Natural killer cell (primary cell): Measurements from ENCODE around the gene MBNL1. TPM values are rescaled to one million over a fixed set of nuclear protein-coding genes. Genes with fewer than 3 reads are reported as not detected.
A peak's percentile ranks its signal among the peaks of the same experiment; 100 is the strongest.

ENCODE experiments used
- ATAC-seq, 3 donors: fragments of 150-1000 bp in 2 of 3; fragments of 200-7000 bp in 1 of 3; cut with Tn5 transposase; 1 replicate in 1 of 3; 2 replicates in 2 of 3; pipeline ENCODE4 v1.10.0; 2021; ENCODE audit warnings: mild to moderate bottlenecking in 2 of 3, moderate library complexity in 2 of 3
- DNase-seq, 2 donors: peaks; one replicate each; pipeline versions ENCODE4 v3.0.0 to v3.0.0-alpha.2; 2013 to 2021; ENCODE audit warnings: mixed read lengths in 1 of 2
- H3K27ac ChIP-seq: one replicate; pipeline ENCODE4 v1.5.1; 2013; ENCODE audit warnings: mild to moderate bottlenecking, low read length
- H3K27me3 ChIP-seq: one replicate; pipeline ENCODE4 v1.6.1; 2013; ENCODE audit warnings: low read length; ENCODE audit not compliant: control insufficient read depth, insufficient read depth
- H3K36me3 ChIP-seq: one replicate; pipeline ENCODE4 v1.6.1; 2013; ENCODE audit warnings: low read length; ENCODE audit not compliant: control insufficient read depth, insufficient read depth
- H3K4me1 ChIP-seq: one replicate; pipeline ENCODE4 v1.6.1; 2013; ENCODE audit warnings: low read length; ENCODE audit not compliant: control insufficient read depth, insufficient read depth
- H3K4me3 ChIP-seq: one replicate; pipeline ENCODE4 v1.5.1; 2013; ENCODE audit warnings: low read length
- H3K9me3 ChIP-seq: one replicate; pipeline ENCODE4 v1.6.1; 2013; ENCODE audit warnings: low read length; ENCODE audit not compliant: control insufficient read depth, insufficient read depth
- H3K27ac Mint-ChIP-seq, 2 donors: one replicate each; pipeline ENCODE4 v1.8.0; 2022; ENCODE audit warnings: mild to moderate bottlenecking in 2 of 2, mixed read lengths in 2 of 2, moderate library complexity in 1 of 2
- H3K27me3 Mint-ChIP-seq, 2 donors: one replicate each; pipeline ENCODE4 v1.8.0; 2022; ENCODE audit warnings: low read depth in 2 of 2, mixed read lengths in 2 of 2
- H3K36me3 Mint-ChIP-seq: one replicate; pipeline ENCODE4 v1.8.0; 2022; ENCODE audit warnings: mixed read lengths
- H3K4me1 Mint-ChIP-seq, 2 donors: one replicate each; pipeline ENCODE4 v1.8.0; 2022; ENCODE audit warnings: mixed read lengths in 2 of 2
- H3K4me3 Mint-ChIP-seq: one replicate; pipeline ENCODE4 v1.8.0; 2022; ENCODE audit warnings: mild to moderate bottlenecking, moderate library complexity, mixed read lengths
- H3K9me3 Mint-ChIP-seq, 2 donors: one replicate each; pipeline ENCODE4 v1.8.0; 2022; ENCODE audit warnings: mixed read lengths in 2 of 2
- CTCF ChIP-seq: fragments of 200-600 bp; IDR thresholded peaks from one replicate; pipeline ENCODE4 v1.8.0; 2022; ENCODE audit warnings: antibody characterized with exemption
- WGBS: methylation state at CpG from one replicate; pipeline ENCODE4 v1.1.7; 2013; ENCODE audit warnings: missing lambda C conversion rate; ENCODE audit not compliant: insufficient coverage; 5-methylcytosine and 5-hydroxymethylcytosine counted together
- intact Hi-C: fragments of 100-400 bp; cut with micrococcal nuclease; formaldehyde crosslinking; loops from one replicate; pipeline ENCODE4 v1.14.2; 2022
- total RNA-seq, 4 donors: library from RNA; stranded (reverse); fragments of 120-200 nt in 1 of 4; gene quantifications; one replicate each; pipeline versions ENCODE4 v1.2.3 to v1.2.4, GENCODE V29; 2013 to 2022

Gene MBNL1
- total RNA-seq, 3 donors from 2014 or later (not counting 1 experiment from before 2014, with no cell fraction given), result 600 to 704 (median 607) TPM

GRCh38 chr3:152281133-152281713, 12.5 kb downstream of the MBNL1 start:
- H3K27me3 ChIP-seq, result no peaks in the 10 kb centered on the region
- Mint-ChIP-seq H3K9me3 (no peaks in the 10 kb centered on the region), H3K36me3 (no peaks in the 10 kb centered on the region), H3K4me3 (peak overlapping the region; percentile 43), H3K4me1 (peaks cover 77 to 86% of the 10 kb centered on the region in 2 donors), H3K27ac (peak overlapping the region; percentile 81 to 84), H3K27me3 (no peaks in the 10 kb centered on the region)
- H3K9me3 ChIP-seq, result no peaks in the 10 kb centered on the region
- DNase-seq, result no peak
- H3K27ac ChIP-seq, result peak overlapping the region; percentile 58
- peaks cover 18% of the 10 kb centered on the region for H3K4me1 ChIP-seq
- H3K36me3 ChIP-seq, result no peaks in the 10 kb centered on the region
- no peak for TF ChIP-seq CTCF
- no peak overlapping the region for H3K4me3 ChIP-seq
- 0% methylated on average over 2 of the region's 2 CpGs for WGBS
- ATAC-seq, result peak; percentile 8 to 12 (median 9)
- intact Hi-C loops, result loop anchor here (5.0 kb wide), 1 partner anchor 41 kb away; no protein-coding TSS in a partner anchor

GRCh38 chr3:152282813-152283212, 14.1 kb downstream of the MBNL1 start:
- H3K27ac Mint-ChIP-seq, result peak overlapping the region; percentile 80 to 82
- no peak for TF ChIP-seq CTCF
- Histone ChIP-seq H3K36me3 (no peaks in the 10 kb centered on the region), H3K4me1 (peaks cover 23% of the 10 kb centered on the region), H3K4me3 (no peak overlapping the region), H3K27ac (peak overlapping the region; percentile 53), H3K27me3 (no peaks in the 10 kb centered on the region), H3K9me3 (no peaks in the 10 kb centered on the region)
- H3K9me3 Mint-ChIP-seq, result no peaks in the 10 kb centered on the region
- WGBS, result 20% methylated on average over 1 of the region's 1 CpG
- ATAC-seq (no peak), DNase-seq (no peak)
- H3K36me3 Mint-ChIP-seq, result no peaks in the 10 kb centered on the region
- intact Hi-C loops, result loop anchor here (5.0 kb wide), 1 partner anchor 39 kb away; no protein-coding TSS in a partner anchor
- H3K4me1 Mint-ChIP-seq, result peaks cover 80 to 88% of the 10 kb centered on the region in 2 donors
- no peaks in the 10 kb centered on the region for H3K27me3 Mint-ChIP-seq
- H3K4me3 Mint-ChIP-seq, result peak overlapping the region; percentile 17

- H3K36me3 Mint-ChIP-seq, result no peaks in the 10 kb centered on the region
- H3K36me3 ChIP-seq, result no peaks in the 10 kb centered on the region
- no peaks in the 10 kb centered on the region for H3K27me3 ChIP-seq
- no peaks in the 10 kb centered on the region for H3K9me3 Mint-ChIP-seq
- no peak for DNase-seq
- H3K27me3 Mint-ChIP-seq, result no peaks in the 10 kb centered on the region
- peak overlapping the region; percentile 80 to 82 for H3K27ac Mint-ChIP-seq
- H3K4me1 Mint-ChIP-seq, result peaks cover 80 to 88% of the 10 kb centered on the region in 2 donors
- H3K4me1 ChIP-seq, result peaks cover 26% of the 10 kb centered on the region
- ATAC-seq, result no peak
- peak overlapping the region; percentile 53 for H3K27ac ChIP-seq
- intact Hi-C loops, result loop anchor here (5.0 kb wide), 1 partner anchor 39 kb away; no protein-coding TSS in a partner anchor
- no peaks in the 10 kb centered on the region for H3K9me3 ChIP-seq
- peak overlapping the region; percentile 28 for H3K4me3 Mint-ChIP-seq
- H3K4me3 ChIP-seq, result no peak overlapping the region
- no CpG with 5 or more reads among the region's 2 CpGs for WGBS
- TF ChIP-seq CTCF, result no peak
These were observed 15.0 kb downstream of the MBNL1 start for GRCh38 chr3:152283492-152284381.
